Stimulated activated CD8-positive, alpha-beta memory T cell treated with anti-CD3 and anti-CD28 coated beads, Interleukin-4, amount 100 ng/mL, for 24 hours (primary cell): ENCODE measurements around the gene CCDC63.
"Not testable (repeated sequence)": the region's sequence is repeated elsewhere in the genome, so short reads cannot be mapped to it uniquely, and the experiment has no call there.

Experiments
- DNase-seq: peaks from one replicate; pipeline ENCODE4 v3.0.0-alpha.2; 2020; ENCODE audit warnings: low read depth

CCDC63 gene

GRCh38 chr12:110844551-110845338 is 2.0 kb upstream of the CCDC63 start:
- no peak for DNase-seq

- DNase-seq: no peak
Measured at GRCh38 chr12:110845339-110845682, 1.5 kb upstream of the CCDC63 start.

GRCh38 chr12:110848314-110848923 is 1.6 kb downstream of the CCDC63 start:
- DNase-seq: no peak

GRCh38 chr12:110849221-110849620 is 2.4 kb downstream of the CCDC63 start:
- no peak for DNase-seq

GRCh38 chr12:110849748-110850403 is 3.1 kb downstream of the CCDC63 start:
- DNase-seq: no peak

GRCh38 chr12:110850762-110851161 is 4.0 kb downstream of the CCDC63 start:
- no peak for DNase-seq

- no peak for DNase-seq
Measured at GRCh38 chr12:110853836-110854235, 7.0 kb downstream of the CCDC63 start.

- DNase-seq: no peak
Measured at GRCh38 chr12:110856542-110856941, 9.8 kb downstream of the CCDC63 start.

- DNase-seq: no peak
Measured at GRCh38 chr12:110857528-110857927, 10.7 kb downstream of the CCDC63 start.

GRCh38 chr12:110857954-110858353 is 11.2 kb downstream of the CCDC63 start:
- DNase-seq: not testable (repeated sequence)

- no peak for DNase-seq
Measured at GRCh38 chr12:110858848-110859247, 12.1 kb downstream of the CCDC63 start.

- DNase-seq: no peak
Measured at GRCh38 chr12:110860833-110861296, 14.1 kb downstream of the CCDC63 start.

GRCh38 chr12:110861729-110862128 is 14.9 kb downstream of the CCDC63 start:
- DNase-seq: no peak

- DNase-seq: no peak
Measured at GRCh38 chr12:110862329-110862728, 15.5 kb downstream of the CCDC63 start.

- no peak for DNase-seq
Measured at GRCh38 chr12:110863161-110863560, 16.4 kb downstream of the CCDC63 start.

GRCh38 chr12:110865521-110865920 is 18.7 kb downstream of the CCDC63 start:
- no peak for DNase-seq

- no peak for DNase-seq
Measured at GRCh38 chr12:110869026-110869425, 22.2 kb downstream of the CCDC63 start.

GRCh38 chr12:110869803-110870202 is 23.0 kb downstream of the CCDC63 start:
- no peak for DNase-seq

GRCh38 chr12:110872100-110872499 is 25.3 kb downstream of the CCDC63 start:
- no peak for DNase-seq

GRCh38 chr12:110874351-110874750 is 27.6 kb downstream of the CCDC63 start:
- no peak for DNase-seq

- DNase-seq: no peak
Measured at GRCh38 chr12:110874781-110875180, 28.0 kb downstream of the CCDC63 start.

- no peak for DNase-seq
Measured at GRCh38 chr12:110880651-110881050, 33.9 kb downstream of the CCDC63 start.

- no peak for DNase-seq
Measured at GRCh38 chr12:110883251-110883650, 36.5 kb downstream of the CCDC63 start.
